NCI-H345 (cell line): ENCODE results near the gene KCMF1.
"Not testable (repeated sequence)": the region's sequence is repeated elsewhere in the genome, so short reads cannot be mapped to it uniquely, and the experiment has no call there.

ENCODE experiments used
- DNase-seq: peaks from one replicate; lab custom pipeline; 2025; lab: John Stamatoyannopoulos, UW

KCMF1 gene

DNA sequence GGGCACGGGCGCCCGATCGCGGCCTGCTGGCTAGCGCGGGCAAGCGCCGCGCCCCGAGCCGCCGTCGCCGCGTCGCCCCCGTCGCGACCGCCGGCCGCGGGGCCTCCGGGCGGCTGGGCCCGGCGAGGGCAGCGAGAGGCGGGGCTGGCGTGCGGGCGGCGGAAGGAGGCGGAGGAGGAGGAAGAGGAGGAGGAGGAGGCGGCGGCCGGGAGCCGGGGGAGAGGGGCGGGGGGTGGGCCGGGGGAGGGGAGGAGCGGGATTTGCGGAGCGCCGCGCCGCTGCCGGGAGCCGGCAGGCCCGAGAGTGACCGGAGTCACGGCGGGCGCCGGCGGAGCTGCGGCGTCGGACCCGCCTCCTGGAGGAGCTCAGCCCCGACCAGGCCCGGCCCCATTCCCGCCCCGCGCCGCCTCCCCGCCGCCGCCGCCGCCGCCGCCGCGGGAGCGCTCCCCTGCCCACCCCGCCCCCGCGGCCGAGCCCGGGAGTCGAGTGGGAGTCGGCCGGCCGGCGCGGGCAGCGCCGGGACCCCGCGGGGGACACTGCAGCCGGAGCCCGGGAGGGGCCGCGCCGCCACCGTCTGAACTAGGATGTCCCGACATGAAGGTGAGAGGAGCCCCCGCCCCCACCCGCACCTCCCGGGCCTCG is at the start of gene KCMF1:
Gene KCMF1, plus strand, starts transcription at position 294 of the 642 bp plus-strand sequence. Its CDS starts 291 bp downstream, at position 585.
- peak; percentile 68 for DNase-seq

DNA sequence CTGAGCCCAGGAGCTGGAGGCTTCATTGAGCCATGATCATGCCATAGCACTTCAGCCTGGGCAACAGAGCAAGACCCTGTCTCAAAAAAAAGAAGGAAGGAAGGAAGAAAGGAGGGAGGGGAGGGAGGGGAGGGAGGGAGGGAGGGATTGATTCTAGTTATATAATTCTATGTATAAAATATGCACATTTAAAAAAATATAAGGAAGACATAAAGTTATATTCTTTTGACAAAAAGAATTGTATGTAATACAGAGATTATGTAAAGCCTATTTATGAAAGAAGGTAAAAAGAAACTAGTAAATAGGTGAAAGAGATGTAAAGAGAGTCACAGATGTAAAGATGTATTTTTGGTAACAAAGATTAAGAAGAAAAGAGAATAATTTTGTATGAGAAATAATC is 48.0 kb upstream of the KCMF1 start:
- no peak for DNase-seq

GRCh38 chr2:84924173-84925106 is 46.5 kb upstream of the KCMF1 start:
- DNase-seq, result no peak

DNA sequence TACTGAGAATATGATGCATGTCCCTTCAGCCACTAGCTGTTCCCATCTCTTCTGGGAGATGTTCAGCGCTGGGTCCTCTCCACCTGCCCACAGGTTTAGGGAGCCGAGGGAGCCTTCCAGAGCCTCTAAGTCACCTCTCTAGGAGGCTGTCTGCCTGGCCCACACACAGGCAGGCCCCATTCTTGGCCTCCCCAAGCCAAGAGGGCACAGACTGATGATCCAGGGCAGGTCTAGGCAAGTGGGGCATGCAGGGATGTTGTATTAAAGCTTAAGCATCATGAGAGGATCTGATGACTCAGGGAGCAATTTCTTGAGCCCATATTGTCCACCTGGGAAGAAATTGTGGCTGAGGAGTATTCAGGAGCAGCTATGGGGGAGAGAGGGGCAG is 45.6 kb upstream of the KCMF1 start:
- DNase-seq, result no peak

DNA sequence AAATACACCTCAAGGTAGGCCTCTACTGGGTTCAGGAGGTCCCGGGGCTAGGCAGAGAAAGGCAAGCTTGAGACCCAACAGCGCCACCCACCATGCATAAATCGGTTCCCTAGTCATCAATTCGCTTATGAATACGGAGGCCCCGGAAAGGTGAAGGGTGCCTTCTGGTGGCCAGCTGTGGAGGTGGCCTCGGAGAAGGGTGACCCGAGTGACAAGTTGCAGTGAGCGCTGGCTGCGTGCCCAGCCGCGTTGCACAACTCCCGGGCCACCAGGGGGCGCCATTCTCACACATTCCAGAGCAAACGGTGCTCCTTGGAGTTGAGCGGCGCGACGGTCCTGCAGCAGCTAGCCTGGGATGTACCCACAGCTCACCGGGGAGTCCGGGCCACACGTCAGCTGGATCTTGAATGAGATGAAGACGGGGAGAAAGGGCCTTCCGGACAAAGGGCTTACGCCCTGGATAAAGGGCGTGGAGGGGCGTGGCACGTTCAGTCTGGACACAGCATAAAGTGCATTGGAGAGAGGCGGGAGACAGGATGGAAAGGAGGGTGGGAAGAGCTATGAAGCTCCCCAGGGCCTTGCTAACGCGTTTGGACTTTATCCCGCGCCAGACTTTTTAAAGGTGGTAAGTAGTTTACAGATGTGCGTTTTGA is 45.1 kb upstream of the KCMF1 start:
- DNase-seq, result peak; percentile 93

GRCh38 chr2:84927275-84927627 is 43.7 kb upstream of the KCMF1 start:
- no peak for DNase-seq

DNA sequence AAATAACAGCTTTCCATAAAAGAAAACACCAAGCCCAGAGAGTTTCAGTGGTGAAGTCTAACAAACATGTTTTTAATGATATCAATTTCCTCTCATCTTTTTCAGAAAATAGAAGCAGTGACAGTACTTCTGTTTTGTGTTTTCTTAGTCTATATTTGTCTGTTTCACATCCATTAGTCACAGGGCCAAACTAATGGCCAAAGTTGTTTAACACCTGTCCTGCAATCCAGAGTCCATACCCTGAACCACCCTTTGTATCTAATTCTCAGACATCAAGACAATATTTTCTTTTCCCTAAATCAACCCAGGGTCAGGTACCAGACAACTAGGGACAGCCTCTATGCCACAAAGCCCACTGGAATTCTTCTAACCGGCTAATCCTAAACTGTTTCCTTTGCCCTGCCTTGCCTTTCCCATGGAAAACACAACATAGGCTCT is 39.6 kb upstream of the KCMF1 start:
- DNase-seq, result no peak

DNA sequence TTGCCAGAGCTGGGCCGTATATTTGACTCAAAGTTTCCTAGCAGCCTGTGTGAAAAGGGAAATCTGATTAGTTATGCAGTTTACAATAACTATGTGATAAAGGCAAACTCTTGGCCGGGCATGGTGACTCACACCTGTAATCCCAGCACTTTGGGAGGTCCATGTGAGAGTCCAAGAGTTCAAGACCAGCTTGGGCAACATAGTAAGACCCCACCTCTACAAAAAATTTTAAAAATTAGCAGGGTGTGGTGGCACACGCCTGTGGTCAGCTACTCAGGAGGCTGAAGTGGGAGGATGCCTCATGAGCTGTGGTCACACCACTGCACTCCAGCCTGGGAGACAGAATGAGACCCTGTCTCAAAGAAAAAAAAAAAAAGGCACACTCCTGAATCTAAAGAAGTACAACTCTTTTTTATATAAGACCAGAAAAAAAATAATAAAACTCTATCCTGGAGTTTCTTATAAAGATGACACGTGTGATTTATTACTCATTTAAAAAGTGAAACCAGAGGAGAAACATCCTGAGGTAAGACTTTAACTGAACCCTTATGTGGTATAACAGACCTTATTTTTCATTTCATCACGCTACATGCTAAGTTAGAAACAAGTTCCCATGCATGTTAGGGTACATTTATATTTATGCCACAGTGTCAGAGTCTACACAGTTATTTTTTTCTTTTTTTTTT is 32.6 kb upstream of the KCMF1 start:
- no peak for DNase-seq

DNA sequence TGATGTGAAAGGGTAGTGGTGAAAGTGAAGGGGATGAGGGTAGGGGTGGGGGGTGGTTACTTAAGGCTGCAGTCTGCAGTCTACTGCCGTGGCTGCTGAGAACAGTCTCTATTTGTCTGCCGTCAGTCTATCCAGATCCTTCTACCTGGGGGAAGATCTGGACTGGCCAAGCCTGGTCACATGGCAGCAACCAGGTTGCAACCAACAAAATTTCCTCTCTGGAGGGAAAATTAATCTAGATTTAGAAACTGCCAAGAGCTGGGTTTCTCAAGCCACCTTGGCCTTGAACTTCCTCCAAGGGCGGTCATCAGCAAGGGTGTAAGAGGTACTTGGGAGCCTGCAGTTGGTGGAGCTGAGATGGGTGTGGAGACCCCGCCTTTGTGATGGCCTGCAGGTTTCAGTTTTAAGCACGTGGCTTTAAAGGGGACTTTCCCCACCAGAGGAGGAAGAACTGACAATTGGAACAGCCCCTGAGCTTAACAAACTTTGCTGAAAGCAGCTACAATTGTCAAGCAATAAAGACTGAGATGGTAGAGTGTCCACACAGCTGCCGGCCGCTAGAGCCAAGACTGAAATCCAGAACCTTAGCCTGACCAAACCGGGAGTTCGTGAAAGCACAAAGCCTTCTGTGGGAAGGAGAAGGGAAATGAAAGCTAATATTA is 31.4 kb upstream of the KCMF1 start:
- no peak for DNase-seq

GRCh38 chr2:84940088-84940470 is 30.9 kb upstream of the KCMF1 start:
- DNase-seq, result no peak

DNA sequence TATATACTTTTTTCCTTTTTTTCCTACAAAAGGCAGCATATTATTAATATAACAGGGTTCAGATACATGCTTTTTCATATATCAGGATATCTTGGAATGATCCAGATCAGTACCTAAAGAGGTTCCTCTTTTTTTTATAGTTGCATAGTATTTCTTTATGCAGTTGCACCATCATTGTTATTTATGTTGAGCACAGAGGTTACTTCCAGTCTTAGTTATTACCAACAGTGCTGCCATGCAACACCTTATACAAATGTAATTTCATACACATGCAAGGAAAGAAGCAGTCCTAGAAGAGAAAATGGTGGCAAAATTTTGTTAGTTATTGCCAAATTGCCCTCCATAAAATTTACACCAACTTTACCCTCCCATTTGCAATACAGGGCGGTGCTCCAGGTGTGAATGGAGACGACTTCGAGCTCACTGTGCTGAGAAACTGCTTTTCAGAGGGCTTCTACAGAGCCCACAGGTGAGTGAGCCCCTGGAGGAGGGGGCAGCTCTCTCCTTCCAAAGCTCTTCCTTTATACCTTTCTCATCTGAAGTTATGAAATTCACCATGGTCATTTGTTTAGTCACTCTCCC is 30.0 kb upstream of the KCMF1 start:
- no peak for DNase-seq

- DNase-seq, result no peak
Observed at GRCh38 chr2:84942166-84942565, 28.8 kb upstream of the KCMF1 start.

DNA sequence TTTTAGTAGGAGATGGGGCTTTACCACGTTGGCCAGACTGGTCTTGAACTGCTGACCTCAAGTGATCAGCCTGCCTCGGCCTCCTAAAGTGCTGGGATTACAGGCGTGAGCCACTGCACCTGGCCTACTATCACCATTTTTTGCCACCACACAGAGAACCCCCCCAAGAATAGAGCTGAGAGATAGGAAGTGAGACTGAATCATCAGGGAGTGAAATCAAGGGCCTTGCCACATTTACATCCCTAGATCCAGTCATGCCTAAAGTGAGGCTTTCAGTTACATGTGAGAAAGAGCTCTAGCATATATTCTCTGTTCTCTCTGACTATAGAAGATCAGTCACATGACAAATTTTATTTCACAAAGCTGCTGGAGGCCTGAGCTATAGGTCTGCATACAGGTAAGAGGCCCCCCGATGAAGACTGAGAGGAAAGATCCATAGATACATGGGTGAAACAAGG is 28.0 kb upstream of the KCMF1 start:
- DNase-seq, result no peak

- no peak for DNase-seq
Observed at GRCh38 chr2:84944295-84944909, 26.6 kb upstream of the KCMF1 start.

DNA sequence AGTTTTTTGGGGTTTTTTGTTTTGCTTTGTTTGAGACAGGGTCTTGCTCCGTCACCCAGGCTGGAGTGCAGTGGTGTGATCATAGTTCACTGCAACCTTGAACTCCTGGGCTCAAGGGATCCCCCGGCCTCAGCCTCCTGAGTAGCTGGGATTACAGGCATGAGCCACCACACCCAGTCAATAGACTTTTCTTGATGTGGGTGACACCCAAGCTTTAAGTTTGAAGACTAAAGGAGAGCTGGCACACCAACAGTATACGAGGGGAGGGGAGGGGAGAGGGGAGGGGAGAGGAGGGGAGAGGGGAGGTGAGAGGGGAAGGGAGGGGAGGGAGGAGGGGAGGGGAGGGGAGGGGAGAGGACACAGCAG is 25.1 kb upstream of the KCMF1 start:
- not testable (repeated sequence) for DNase-seq

DNA sequence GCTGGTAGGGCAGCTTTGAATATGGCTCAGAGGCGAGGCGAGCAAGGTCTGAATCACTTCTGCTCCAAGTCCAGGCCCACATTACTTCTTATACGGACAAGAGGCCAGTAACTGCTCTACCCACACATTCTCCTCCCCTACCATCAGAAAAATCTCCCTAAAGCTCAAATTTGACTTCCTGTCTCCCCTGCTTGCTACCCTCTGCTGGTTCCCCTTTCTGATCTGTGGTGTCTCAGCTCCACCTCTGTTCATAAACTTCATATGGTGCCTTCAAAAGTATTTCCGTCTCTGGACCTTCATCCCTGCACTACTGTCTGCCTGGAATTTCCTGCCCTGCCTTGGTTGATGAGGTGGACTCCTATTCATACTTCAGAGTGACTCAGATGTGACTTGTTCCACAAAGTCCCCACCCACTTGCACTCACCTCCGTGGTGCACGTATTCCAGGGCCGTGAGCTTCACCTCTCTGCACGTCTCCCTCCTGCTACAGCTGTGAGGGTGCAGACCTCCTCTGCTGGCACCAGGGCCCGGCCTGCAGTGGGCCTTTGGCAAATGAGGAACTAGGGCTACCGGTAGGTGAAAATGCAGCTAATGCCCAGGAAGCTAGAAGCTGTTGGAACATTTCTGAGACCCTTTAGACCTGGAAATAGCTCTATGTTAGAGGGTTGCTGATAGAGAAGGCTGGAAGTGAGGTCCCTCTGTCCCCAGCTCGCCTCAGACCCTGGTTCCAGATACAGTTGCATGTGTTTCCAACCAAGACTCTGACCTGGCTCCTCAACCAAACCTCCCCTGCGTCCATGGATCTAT is 24.6 kb upstream of the KCMF1 start:
- no peak for DNase-seq

DNA sequence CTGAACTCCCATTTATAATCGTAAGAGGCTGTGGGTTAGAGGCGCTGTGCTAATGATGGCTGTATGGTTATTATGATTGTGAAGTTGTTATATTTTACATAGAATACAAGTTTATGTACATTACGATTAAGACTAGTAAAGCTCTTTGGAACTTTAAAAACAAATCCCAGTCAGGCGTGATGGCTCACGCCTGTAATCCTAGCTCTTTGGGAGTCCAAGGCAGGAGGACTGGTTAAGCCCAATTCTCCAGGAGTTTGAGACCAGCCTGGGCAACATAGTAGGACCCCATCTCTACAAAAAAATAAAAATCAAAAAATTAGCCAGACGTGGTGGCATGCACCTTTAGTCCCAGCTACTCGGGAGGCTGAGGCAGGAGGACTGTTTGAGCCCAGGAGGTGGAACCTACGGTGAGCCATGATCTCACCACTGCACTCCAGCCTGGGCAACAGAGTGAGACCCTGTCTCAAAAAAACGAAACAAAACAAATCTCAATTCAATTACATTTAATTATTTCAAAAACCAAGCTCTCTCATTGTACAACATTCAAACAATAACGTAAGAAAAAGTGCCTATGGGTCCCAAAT is 23.9 kb upstream of the KCMF1 start:
- no peak for DNase-seq

DNA sequence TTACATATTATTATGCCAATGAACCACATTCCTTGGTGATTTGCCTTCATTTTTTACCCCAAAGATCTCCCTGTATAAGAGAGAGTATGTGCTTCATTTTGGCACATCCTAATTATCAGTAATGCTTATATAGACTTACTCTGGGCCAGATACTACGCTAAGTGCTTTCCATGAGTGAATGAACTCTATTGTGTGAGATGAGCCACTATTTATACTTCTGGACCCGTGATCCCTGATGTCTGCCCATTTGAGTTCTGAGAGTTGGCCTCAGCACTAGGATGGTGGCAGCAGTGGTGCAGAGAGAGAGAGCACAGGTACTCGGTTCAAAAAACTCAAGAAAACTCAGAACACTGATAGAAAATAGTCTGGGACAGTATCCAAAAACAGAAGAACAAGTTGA is 17.4 kb upstream of the KCMF1 start:
- DNase-seq, result no peak

- no peak for DNase-seq
Observed at GRCh38 chr2:84954329-84954728, 16.6 kb upstream of the KCMF1 start.
